ENCODE measurements around the gene CARS1. TPM values are rescaled to one million over a fixed set of nuclear protein-coding genes. Genes with fewer than 3 reads are reported as not detected.
A peak's percentile ranks its signal among the peaks of the same experiment; 100 is the strongest.

Gene CARS1
- total RNA-seq, 1 donor from 2014 or later, result 47.6 TPM

GRCh38 chr11:3044915-3045314, 12.3 kb downstream of the CARS1 start:
- H3K9me3 Mint-ChIP-seq (ENCODE audit: unreplicated experiment), result no peaks in the 10 kb centered on the region
- H3K27me3 Mint-ChIP-seq (ENCODE audit: unreplicated experiment), result peaks cover 6% of the 10 kb centered on the region
- no peak for DNase-seq (ENCODE audit: low spot score)
- H3K27ac Mint-ChIP-seq (ENCODE audit: unreplicated experiment), result peak overlapping the region; percentile 26
- H3K4me1 Mint-ChIP-seq (ENCODE audit: unreplicated experiment), result no peaks in the 10 kb centered on the region
- no peak for TF ChIP-seq CTCF (IDR thresholded peaks at IDR 0.05; ENCODE audit: unreplicated experiment)
- H3K4me3 Mint-ChIP-seq (ENCODE audit: unreplicated experiment), result no peak overlapping the region
- H3K36me3 Mint-ChIP-seq (ENCODE audit: low read depth, unreplicated experiment), result peaks cover 10% of the 10 kb centered on the region

- no peak for TF ChIP-seq CTCF (IDR thresholded peaks at IDR 0.05; ENCODE audit: unreplicated experiment)
- Mint-ChIP-seq H3K36me3 (ENCODE audit: low read depth, unreplicated experiment) (peaks cover 14% of the 10 kb centered on the region), H3K9me3 (ENCODE audit: unreplicated experiment) (no peaks in the 10 kb centered on the region), H3K4me1 (ENCODE audit: unreplicated experiment) (no peaks in the 10 kb centered on the region), H3K27me3 (ENCODE audit: unreplicated experiment) (peaks cover 6% of the 10 kb centered on the region), H3K4me3 (ENCODE audit: unreplicated experiment) (no peak overlapping the region), H3K27ac (ENCODE audit: unreplicated experiment) (no peak overlapping the region)
- no peak for DNase-seq (ENCODE audit: low spot score)
These were observed 13.2 kb downstream of the CARS1 start for GRCh38 chr11:3044004-3044403.

GRCh38 chr11:3043315-3043871, 13.8 kb downstream of the CARS1 start:
- DNase-seq (ENCODE audit: low spot score), result no peak
- H3K9me3 Mint-ChIP-seq (ENCODE audit: unreplicated experiment), result no peaks in the 10 kb centered on the region
- no peak overlapping the region for H3K27ac Mint-ChIP-seq (ENCODE audit: unreplicated experiment)
- H3K4me1 Mint-ChIP-seq (ENCODE audit: unreplicated experiment), result no peaks in the 10 kb centered on the region
- H3K27me3 Mint-ChIP-seq (ENCODE audit: unreplicated experiment), result peaks cover 6% of the 10 kb centered on the region
- no peak for TF ChIP-seq CTCF (IDR thresholded peaks at IDR 0.05; ENCODE audit: unreplicated experiment)
- H3K36me3 Mint-ChIP-seq (ENCODE audit: low read depth, unreplicated experiment), result peaks cover 14% of the 10 kb centered on the region
- H3K4me3 Mint-ChIP-seq (ENCODE audit: unreplicated experiment), result no peak overlapping the region

- H3K27ac Mint-ChIP-seq (ENCODE audit: unreplicated experiment), result no peak overlapping the region
- H3K27me3 Mint-ChIP-seq (ENCODE audit: unreplicated experiment), result peaks cover 6% of the 10 kb centered on the region
- H3K4me3 Mint-ChIP-seq (ENCODE audit: unreplicated experiment), result no peak overlapping the region
- H3K36me3 Mint-ChIP-seq (ENCODE audit: low read depth, unreplicated experiment), result peaks cover 14% of the 10 kb centered on the region
- no peaks in the 10 kb centered on the region for H3K4me1 Mint-ChIP-seq (ENCODE audit: unreplicated experiment)
- DNase-seq (ENCODE audit: low spot score), result no peak
- no peaks in the 10 kb centered on the region for H3K9me3 Mint-ChIP-seq (ENCODE audit: unreplicated experiment)
- no peak for TF ChIP-seq CTCF (IDR thresholded peaks at IDR 0.05; ENCODE audit: unreplicated experiment)
These were observed 14.5 kb downstream of the CARS1 start for GRCh38 chr11:3042496-3043314.
